Body of pancreas (tissue), 4 donors: ENCODE data around the gene NLRC3.

Experiments used
- POLR2A ChIP-seq, 3 donors: fragments of 450-650 bp; IDR thresholded peaks; one replicate each; pipeline ENCODE4 v1.6.1; 2016; ENCODE audit warnings: antibody characterized with exemption in 3 of 3, mild to moderate bottlenecking in 2 of 3
- TF ChIP-seq, protein P1 (sequence below), 7 experiments: fragments of 450-650 bp in 4 of 7; fragments of 200-600 bp in 3 of 7; sonication (generic) in 3 of 7; IDR thresholded peaks; one replicate each; pipeline ENCODE4 v1.5.1; 2016 to 2019; ENCODE audit warnings: antibody characterized with exemption in 7 of 7

DNA sequence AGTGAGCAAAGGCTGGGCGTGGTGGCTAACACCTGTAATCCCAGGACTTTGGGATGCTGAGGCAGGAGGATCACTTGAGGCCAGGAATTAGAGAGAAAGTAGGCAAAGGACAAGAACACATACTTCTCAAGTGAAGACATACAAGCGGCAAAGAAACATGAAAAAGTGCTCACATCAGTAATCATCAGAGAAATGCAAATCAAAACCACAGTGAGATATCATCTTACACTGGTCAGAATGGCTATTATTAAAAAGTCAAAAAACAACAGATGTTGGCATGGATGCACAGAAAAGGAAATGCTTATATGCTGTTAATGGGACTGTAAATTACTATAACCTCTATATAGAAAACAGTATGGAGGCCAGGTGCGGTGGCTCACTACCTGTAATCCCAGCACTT, 46.4 kb upstream of the NLRC3 start:
- TF ChIP-seq, protein P1, sequence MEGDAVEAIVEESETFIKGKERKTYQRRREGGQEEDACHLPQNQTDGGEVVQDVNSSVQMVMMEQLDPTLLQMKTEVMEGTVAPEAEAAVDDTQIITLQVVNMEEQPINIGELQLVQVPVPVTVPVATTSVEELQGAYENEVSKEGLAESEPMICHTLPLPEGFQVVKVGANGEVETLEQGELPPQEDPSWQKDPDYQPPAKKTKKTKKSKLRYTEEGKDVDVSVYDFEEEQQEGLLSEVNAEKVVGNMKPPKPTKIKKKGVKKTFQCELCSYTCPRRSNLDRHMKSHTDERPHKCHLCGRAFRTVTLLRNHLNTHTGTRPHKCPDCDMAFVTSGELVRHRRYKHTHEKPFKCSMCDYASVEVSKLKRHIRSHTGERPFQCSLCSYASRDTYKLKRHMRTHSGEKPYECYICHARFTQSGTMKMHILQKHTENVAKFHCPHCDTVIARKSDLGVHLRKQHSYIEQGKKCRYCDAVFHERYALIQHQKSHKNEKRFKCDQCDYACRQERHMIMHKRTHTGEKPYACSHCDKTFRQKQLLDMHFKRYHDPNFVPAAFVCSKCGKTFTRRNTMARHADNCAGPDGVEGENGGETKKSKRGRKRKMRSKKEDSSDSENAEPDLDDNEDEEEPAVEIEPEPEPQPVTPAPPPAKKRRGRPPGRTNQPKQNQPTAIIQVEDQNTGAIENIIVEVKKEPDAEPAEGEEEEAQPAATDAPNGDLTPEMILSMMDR (IDR thresholded peaks at IDR 0.05), result no peak
- no peak for TF ChIP-seq POLR2A (IDR thresholded peaks at IDR 0.05)
